ENCODE measurements around the gene COL15A1.
"Not testable (repeated sequence)": the region's sequence is repeated elsewhere in the genome, so short reads cannot be mapped to it uniquely, and the experiment has no call there.

COL15A1 gene

GRCh38 chr9:99095565-99095964 is 151.9 kb downstream of the COL15A1 start:
- Histone ChIP-seq H3K27me3 (ENCODE audit: insufficient read depth, low read length, poor library complexity, severe bottlenecking) (no peaks in the 10 kb centered on the region), H3K4me1 (ENCODE audit: insufficient read depth, low read length, poor library complexity, severe bottlenecking) (peaks cover 21% of the 10 kb centered on the region), H3K9me2 (replicated peaks; ENCODE audit: low read depth, low read length) (no peaks in the 10 kb centered on the region), H3K79me2 (ENCODE audit: insufficient read depth, low read length) (no peaks in the 10 kb centered on the region), H3K4me3 (ENCODE audit: low read length, poor library complexity, severe bottlenecking) (no peak overlapping the region), H2AFZ (ENCODE audit: low read length) (peak overlapping the region; percentile 26; the same call in 1 of the 2 replicates), H3F3A (ENCODE audit: low read depth) (no peaks in the 10 kb centered on the region), H4K20me1 (ENCODE audit: insufficient read depth, low read length, poor library complexity, severe bottlenecking) (no peaks in the 10 kb centered on the region), H3K9ac (ENCODE audit: low read depth, low read length, poor library complexity, severe bottlenecking) (no peak overlapping the region), H3K4me2 (ENCODE audit: low read depth, low read length, poor library complexity, severe bottlenecking) (no peak overlapping the region), H3K36me3 (ENCODE audit: insufficient read depth, low read length) (no peaks in the 10 kb centered on the region), H3K9me3 (ENCODE audit: insufficient read depth, low read depth, low read length) (no peaks in the 10 kb centered on the region)
- TF ChIP-seq EZH2phosphoT487 (IDR thresholded peaks at IDR 0.05; ENCODE audit: borderline replicate concordance) (no peak), CTCF (conservative IDR thresholded peaks at IDR 0.05; ENCODE audit: low read length) (no peak)

GRCh38 chr9:99096409-99096808 is 152.7 kb downstream of the COL15A1 start:
- no peaks in the 10 kb centered on the region for H3K27me3 ChIP-seq (ENCODE audit: insufficient read depth, low read length, poor library complexity, severe bottlenecking)
- TF ChIP-seq CTCF (conservative IDR thresholded peaks at IDR 0.05; ENCODE audit: low read length), result no peak
- no peak for TF ChIP-seq EZH2phosphoT487 (IDR thresholded peaks at IDR 0.05; ENCODE audit: borderline replicate concordance)
- no peak overlapping the region for H3K4me3 ChIP-seq (ENCODE audit: low read length, poor library complexity, severe bottlenecking)
- H4K20me1 ChIP-seq (ENCODE audit: insufficient read depth, low read length, poor library complexity, severe bottlenecking), result no peaks in the 10 kb centered on the region
- H3K79me2 ChIP-seq (ENCODE audit: insufficient read depth, low read length), result no peaks in the 10 kb centered on the region
- no peaks in the 10 kb centered on the region for H3K9me3 ChIP-seq (ENCODE audit: insufficient read depth, low read depth, low read length)
- H3K36me3 ChIP-seq (ENCODE audit: insufficient read depth, low read length), result no peaks in the 10 kb centered on the region
- no peak overlapping the region for H3K9ac ChIP-seq (ENCODE audit: low read depth, low read length, poor library complexity, severe bottlenecking)
- H3K4me1 ChIP-seq (ENCODE audit: insufficient read depth, low read length, poor library complexity, severe bottlenecking), result peaks cover 21% of the 10 kb centered on the region
- H2AFZ ChIP-seq (ENCODE audit: low read length), result peak overlapping the region; percentile 53; the same call in 1 of the 2 replicates
- no peak overlapping the region for H3K4me2 ChIP-seq (ENCODE audit: low read depth, low read length, poor library complexity, severe bottlenecking)
- H3K9me2 ChIP-seq (replicated peaks; ENCODE audit: low read depth, low read length), result no peaks in the 10 kb centered on the region
- H3F3A ChIP-seq (ENCODE audit: low read depth), result no peaks in the 10 kb centered on the region; the same call in 1 of the 2 replicates

- H3K79me2 ChIP-seq (ENCODE audit: insufficient read depth, low read length); H3K9me3 ChIP-seq (ENCODE audit: insufficient read depth, low read depth, low read length); H3K27me3 ChIP-seq (ENCODE audit: insufficient read depth, low read length, poor library complexity, severe bottlenecking); H3K9ac ChIP-seq (ENCODE audit: low read depth, low read length, poor library complexity, severe bottlenecking); H3F3A ChIP-seq (ENCODE audit: low read depth); H3K4me3 ChIP-seq (ENCODE audit: low read length, poor library complexity, severe bottlenecking); H3K4me2 ChIP-seq (ENCODE audit: low read depth, low read length, poor library complexity, severe bottlenecking); H3K9me2 ChIP-seq (replicated peaks; ENCODE audit: low read depth, low read length); H4K20me1 ChIP-seq (ENCODE audit: insufficient read depth, low read length, poor library complexity, severe bottlenecking); H2AFZ ChIP-seq (ENCODE audit: low read length); H3K36me3 ChIP-seq (ENCODE audit: insufficient read depth, low read length): not testable (repeated sequence)
- H3K4me1 ChIP-seq (ENCODE audit: insufficient read depth, low read length, poor library complexity, severe bottlenecking), result peaks cover 19% of the 10 kb centered on the region
Observed at GRCh38 chr9:99099806-99100585, 156.3 kb downstream of the COL15A1 start.

- H2AFZ ChIP-seq (ENCODE audit: low read length), result no peak overlapping the region
- H4K20me1 ChIP-seq (ENCODE audit: insufficient read depth, low read length, poor library complexity, severe bottlenecking), result peaks cover 8% of the 10 kb centered on the region
- no peak overlapping the region for H3K9ac ChIP-seq (ENCODE audit: low read depth, low read length, poor library complexity, severe bottlenecking)
- no peaks in the 10 kb centered on the region for H3K27me3 ChIP-seq (ENCODE audit: insufficient read depth, low read length, poor library complexity, severe bottlenecking)
- H3K36me3 ChIP-seq (ENCODE audit: insufficient read depth, low read length), result no peaks in the 10 kb centered on the region
- no peak overlapping the region for H3K4me2 ChIP-seq (ENCODE audit: low read depth, low read length, poor library complexity, severe bottlenecking)
- no peak overlapping the region for H3K4me3 ChIP-seq (ENCODE audit: low read length, poor library complexity, severe bottlenecking)
- H3K79me2 ChIP-seq (ENCODE audit: insufficient read depth, low read length), result peaks cover 10% of the 10 kb centered on the region
- H3K9me2 ChIP-seq (replicated peaks; ENCODE audit: low read depth, low read length), result no peaks in the 10 kb centered on the region
- TF ChIP-seq EZH2phosphoT487 (IDR thresholded peaks at IDR 0.05; ENCODE audit: borderline replicate concordance), result no peak
- peaks cover 12% of the 10 kb centered on the region for H3K4me1 ChIP-seq (ENCODE audit: insufficient read depth, low read length, poor library complexity, severe bottlenecking)
- H3K9me3 ChIP-seq (ENCODE audit: insufficient read depth, low read depth, low read length), result no peaks in the 10 kb centered on the region
- H3F3A ChIP-seq (ENCODE audit: low read depth), result peaks cover 2% of the 10 kb centered on the region; the same call in 1 of the 2 replicates
Observed at GRCh38 chr9:99101271-99101670, 157.6 kb downstream of the COL15A1 start.
